CD14-positive monocyte (primary cell): Measurements from ENCODE around the gene UNC5CL. TPM values are rescaled to one million over a fixed set of nuclear protein-coding genes. Genes with fewer than 3 reads are reported as not detected.

Source experiments
- DNase-seq, 3 donors: peaks; one replicate each; pipeline ENCODE4 v3.0.0-alpha.2; 2011 to 2022
- H2AFZ ChIP-seq: 2 replicates; pipeline ENCODE4 v1.6.0; 2012; ENCODE audit warnings: mild to moderate bottlenecking, low read depth, low read length, inconsistent platforms; ENCODE audit not compliant: insufficient read depth, poor library complexity, severe bottlenecking
- H3K27ac ChIP-seq, 2 donors: 1 replicate in 1 of 2; 2 replicates in 1 of 2; pipeline ENCODE4 v1.5.1; 2012 to 2013; ENCODE audit warnings: low read length in 2 of 2, control low read depth in 1 of 2, inconsistent platforms in 1 of 2, low read depth in 1 of 2, mild to moderate bottlenecking in 1 of 2
- H3K27me3 ChIP-seq, 2 donors: one replicate each; pipeline versions ENCODE4 v1.6.0 to v1.6.1; 2011 to 2013; ENCODE audit warnings: low read length in 2 of 2; ENCODE audit not compliant: control insufficient read depth in 2 of 2, insufficient read depth in 2 of 2
- H3K36me3 ChIP-seq, 2 donors: replicated peaks in 1 of 2; 1 replicate in 1 of 2; 2 replicates in 1 of 2; pipeline versions ENCODE4 v1.5.1 to v1.6.1; 2012 to 2013; ENCODE audit warnings: low read length in 2 of 2, control low read depth in 1 of 2, inconsistent platforms in 1 of 2, mild to moderate bottlenecking in 1 of 2; ENCODE audit not compliant: insufficient read depth in 2 of 2, control insufficient read depth in 1 of 2
- H3K4me1 ChIP-seq, 2 donors: 1 replicate in 1 of 2; 2 replicates in 1 of 2; pipeline versions ENCODE4 v1.5.1 to v1.6.1; 2012 to 2013; ENCODE audit warnings: low read length in 2 of 2, control low read depth in 1 of 2, inconsistent platforms in 1 of 2, mild to moderate bottlenecking in 1 of 2, moderate library complexity in 1 of 2; ENCODE audit not compliant: insufficient read depth in 2 of 2, control insufficient read depth in 1 of 2
- H3K4me2 ChIP-seq: replicated peaks from 2 replicates; pipeline ENCODE3; 2012; ENCODE audit warnings: low read length, moderate library complexity, mild to moderate bottlenecking; ENCODE audit not compliant: poor library complexity, severe bottlenecking; ENCODE audit errors: extremely low read depth
- H3K4me3 ChIP-seq, 3 experiments: fragments of 200-600 bp in 1 of 3; sonication (generic) in 1 of 3; replicated peaks in 1 of 3; 1 replicate in 2 of 3; 2 replicates in 1 of 3; pipeline ENCODE4 v1.5.1; 2011 to 2013; ENCODE audit warnings: low read length in 3 of 3, mild to moderate bottlenecking in 3 of 3, control low read depth in 2 of 3, low read depth in 2 of 3, inconsistent platforms in 1 of 3, moderate library complexity in 1 of 3
- H3K79me2 ChIP-seq: 2 replicates; pipeline ENCODE4 v1.6.0; 2012; ENCODE audit warnings: mild to moderate bottlenecking, control low read depth, inconsistent platforms, low read length, moderate library complexity; ENCODE audit not compliant: insufficient read depth
- H3K9ac ChIP-seq: 2 replicates; pipeline ENCODE4 v1.6.0; 2017; ENCODE audit warnings: low read length, mild to moderate bottlenecking; ENCODE audit not compliant: insufficient read depth, poor library complexity, severe bottlenecking
- H3K9me3 ChIP-seq, 2 donors: replicated peaks in 1 of 2; 1 replicate in 1 of 2; 2 replicates in 1 of 2; pipeline versions ENCODE4 v1.5.1 to v1.6.1; 2012 to 2013; ENCODE audit warnings: low read length in 2 of 2, control low read depth in 1 of 2; ENCODE audit not compliant: control insufficient read depth in 1 of 2, insufficient read depth in 1 of 2
- H4K20me1 ChIP-seq: 2 replicates; pipeline ENCODE4 v1.6.0; 2012; ENCODE audit warnings: mild to moderate bottlenecking, low read length, control low read depth, moderate library complexity; ENCODE audit not compliant: insufficient read depth
- H3K27ac Mint-ChIP-seq, 7 donors: one replicate each; pipeline ENCODE4 v1.8.0; 2020; ENCODE audit warnings: mild to moderate bottlenecking in 7 of 7, mixed read lengths in 7 of 7, moderate library complexity in 6 of 7, inconsistent platforms in 2 of 7
- H3K27me3 Mint-ChIP-seq, 3 donors: one replicate each; pipeline ENCODE4 v1.8.0; 2021 to 2022; ENCODE audit warnings: low read depth in 3 of 3, mild to moderate bottlenecking in 3 of 3, mixed read lengths in 3 of 3, moderate library complexity in 3 of 3, inconsistent platforms in 1 of 3
- H3K36me3 Mint-ChIP-seq, 2 donors: one replicate each; pipeline ENCODE4 v1.8.0; 2020; ENCODE audit warnings: mixed read lengths in 2 of 2, inconsistent platforms in 1 of 2, mild to moderate bottlenecking in 1 of 2
- H3K4me1 Mint-ChIP-seq: one replicate; pipeline ENCODE4 v1.8.0; 2020; ENCODE audit warnings: mild to moderate bottlenecking, mixed read lengths
- H3K4me3 Mint-ChIP-seq, 2 donors: one replicate each; pipeline ENCODE4 v1.8.0; 2020; ENCODE audit warnings: mild to moderate bottlenecking in 2 of 2, mixed read lengths in 2 of 2, moderate library complexity in 1 of 2
- H3K9me3 Mint-ChIP-seq, 7 donors: one replicate each; pipeline ENCODE4 v1.8.0; 2020 to 2022; ENCODE audit warnings: mixed read lengths in 7 of 7, mild to moderate bottlenecking in 6 of 7, moderate library complexity in 6 of 7, inconsistent platforms in 2 of 7
- WGBS: methylation state at CpG from one replicate; pipeline ENCODE4 v1.1.5; 2013; ENCODE audit warnings: missing lambda C conversion rate; ENCODE audit not compliant: insufficient coverage; 5-methylcytosine and 5-hydroxymethylcytosine counted together
- intact Hi-C, 2 donors: fragments of 100-400 bp; cut with micrococcal nuclease; formaldehyde crosslinking; loops; one replicate each; pipeline versions ENCODE4 v1.15.0 to v1.15.1; 2023
- polyA plus RNA-seq, 3 donors: library from polyadenylated mRNA; depleted of rRNA in 1 of 3; unstranded in 2 of 3; stranded (reverse) in 1 of 3; fragments of 300-500 nt in 2 of 3; fragments of >200 nt in 1 of 3; fragmentation: Illumina TruSeq in 2 of 3; gene quantifications; 1 replicate in 2 of 3; 2 replicates in 1 of 3; pipeline ENCODE4 v1.2.3, GENCODE V29; 2012 to 2021
- TF ChIP-seq, protein P1 (sequence below): fragments of 200-600 bp; IDR thresholded peaks from one replicate; pipeline ENCODE4 v1.8.0; 2022; ENCODE audit warnings: antibody characterized with exemption, mild to moderate bottlenecking

Gene UNC5CL
- polyA plus RNA-seq, 3 donors = 0.09 to 2.3 TPM; not detected in 1

DNA sequence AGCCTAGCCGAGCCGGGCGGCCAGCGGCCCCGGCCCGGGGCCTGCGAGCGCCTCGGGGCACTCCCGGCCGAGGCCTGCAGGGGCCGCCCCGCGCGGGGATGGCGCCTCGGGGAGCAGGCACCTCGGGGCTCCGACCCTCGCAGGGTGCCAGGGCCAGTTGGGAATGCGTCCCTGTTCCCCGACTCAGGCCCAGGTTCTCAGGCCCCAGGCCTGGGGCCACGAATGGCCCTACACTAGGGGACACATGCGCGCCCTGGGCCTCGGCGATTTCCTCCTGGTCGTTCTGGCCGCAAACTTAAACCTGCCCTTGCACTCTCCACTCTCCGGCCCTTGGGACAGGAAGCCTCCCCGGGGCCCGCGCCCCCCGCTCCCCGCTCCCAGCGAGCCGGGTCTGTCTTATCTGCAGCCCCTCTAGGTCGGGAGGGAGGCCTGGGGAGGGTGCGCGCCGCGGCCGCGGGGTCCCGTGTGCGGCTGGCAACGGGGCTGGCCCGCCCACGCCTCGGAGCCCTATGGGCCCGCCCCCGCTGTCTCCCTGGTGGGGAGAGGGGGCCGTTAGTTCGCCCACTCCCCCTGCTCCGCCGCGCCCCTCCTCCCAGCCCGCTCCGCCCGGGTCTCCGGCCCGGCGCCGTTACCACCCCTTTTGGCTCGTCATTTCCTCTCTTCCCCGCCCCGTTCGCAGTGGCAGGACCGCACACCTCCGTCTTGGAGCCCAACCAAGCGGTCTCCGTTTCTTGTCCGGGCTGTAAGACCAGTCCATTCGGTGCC is 34.4 kb upstream of the UNC5CL start:
- Histone ChIP-seq H3K9me3 (no peaks in the 10 kb centered on the region), H3K4me3 (peak overlapping the region; percentile 80 to 88 (median 88)), H4K20me1 (peaks cover 24% of the 10 kb centered on the region), H2AFZ (peak overlapping the region; percentile 67), H3K9ac (peak overlapping the region; percentile 99), H3K79me2 (peaks cover 61% of the 10 kb centered on the region), H3K4me2 (peak overlapping the region; percentile 83), H3K27me3 (no peaks in the 10 kb centered on the region), H3K36me3 (peaks cover 4 to 22% of the 10 kb centered on the region in 2 donors), H3K4me1 (peaks cover 18 to 27% of the 10 kb centered on the region in 2 donors), H3K27ac (peak overlapping the region; percentile 96 to 98)
- peaks cover 19 to 20% of the 10 kb centered on the region in 2 donors for H3K36me3 Mint-ChIP-seq
- H3K4me3 Mint-ChIP-seq = peak overlapping the region; percentile 86 to 92
- intact Hi-C loops = loop anchor here (5.0 to 10.0 kb wide), 3 partner anchors 109 to 661 kb away; partner anchors contain the start of gene TFEB (in 1 of the 2)
- TF ChIP-seq, protein P1, sequence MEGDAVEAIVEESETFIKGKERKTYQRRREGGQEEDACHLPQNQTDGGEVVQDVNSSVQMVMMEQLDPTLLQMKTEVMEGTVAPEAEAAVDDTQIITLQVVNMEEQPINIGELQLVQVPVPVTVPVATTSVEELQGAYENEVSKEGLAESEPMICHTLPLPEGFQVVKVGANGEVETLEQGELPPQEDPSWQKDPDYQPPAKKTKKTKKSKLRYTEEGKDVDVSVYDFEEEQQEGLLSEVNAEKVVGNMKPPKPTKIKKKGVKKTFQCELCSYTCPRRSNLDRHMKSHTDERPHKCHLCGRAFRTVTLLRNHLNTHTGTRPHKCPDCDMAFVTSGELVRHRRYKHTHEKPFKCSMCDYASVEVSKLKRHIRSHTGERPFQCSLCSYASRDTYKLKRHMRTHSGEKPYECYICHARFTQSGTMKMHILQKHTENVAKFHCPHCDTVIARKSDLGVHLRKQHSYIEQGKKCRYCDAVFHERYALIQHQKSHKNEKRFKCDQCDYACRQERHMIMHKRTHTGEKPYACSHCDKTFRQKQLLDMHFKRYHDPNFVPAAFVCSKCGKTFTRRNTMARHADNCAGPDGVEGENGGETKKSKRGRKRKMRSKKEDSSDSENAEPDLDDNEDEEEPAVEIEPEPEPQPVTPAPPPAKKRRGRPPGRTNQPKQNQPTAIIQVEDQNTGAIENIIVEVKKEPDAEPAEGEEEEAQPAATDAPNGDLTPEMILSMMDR = peak; percentile 72
- peak; percentile 60 to 76 (median 67) for DNase-seq
- under 1% methylated on average over 72 of the region's 74 CpGs for WGBS
- H3K4me1 Mint-ChIP-seq = peaks cover 29% of the 10 kb centered on the region
- no peaks in the 10 kb centered on the region for H3K27me3 Mint-ChIP-seq
- no peaks in the 10 kb centered on the region for H3K9me3 Mint-ChIP-seq
- peak overlapping the region; percentile 94 to 99 (median 96) for H3K27ac Mint-ChIP-seq

DNA sequence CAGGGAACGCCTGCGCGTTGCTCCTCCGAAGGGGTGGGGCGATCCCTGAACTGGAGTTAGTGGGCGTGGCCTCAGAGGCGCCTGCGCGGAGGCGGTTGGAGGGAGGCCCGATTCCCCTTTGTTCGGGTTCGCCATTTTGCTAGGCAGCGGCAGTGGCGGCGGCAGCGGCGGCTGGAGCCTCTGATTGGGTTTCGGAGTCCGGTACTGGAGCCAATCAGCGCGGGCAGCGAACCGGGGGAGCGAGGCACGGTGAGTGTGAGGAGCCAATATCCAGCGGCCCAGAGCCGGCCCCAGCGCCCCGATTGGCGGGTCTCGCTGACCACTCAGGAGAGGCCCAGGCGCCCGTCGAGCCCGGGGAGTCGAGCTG is 33.8 kb upstream of the UNC5CL start, which contains the start of gene NFYA:
NFYA (plus strand) TSS at position 139 of the 367 bp plus-strand sequence. CDS start 6,116 bp downstream, outside the sequence.
- peak within 1 kb of the TSS; percentile 83 for H3K4me2 ChIP-seq
- no peaks in the 10 kb centered on the region for H3K9me3 ChIP-seq
- peak within 1 kb of the TSS; percentile 99 for H3K9ac ChIP-seq
- peak within 1 kb of the TSS; percentile 96 to 98 for H3K27ac ChIP-seq
- Mint-ChIP-seq H3K27ac (peak within 1 kb of the TSS; percentile 97 to 99 (median 98)), H3K27me3 (no peaks in the 10 kb centered on the region), H3K4me3 (peak within 1 kb of the TSS; percentile 92 to 93), H3K9me3 (no peaks in the 10 kb centered on the region), H3K4me1 (peaks cover 29% of the 10 kb centered on the region), H3K36me3 (peaks cover 24 to 26% of the 10 kb centered on the region in 2 donors)
- peaks cover 8 to 22% of the 10 kb centered on the region in 2 donors for H3K36me3 ChIP-seq
- 0% methylated on average over 36 of the region's 37 CpGs for WGBS
- H3K4me3 ChIP-seq = peak within 1 kb of the TSS; percentile 80 to 88 (median 88)
- DNase-seq = no peak
- TF ChIP-seq, protein P1 = no peak
- H3K27me3 ChIP-seq = no peaks in the 10 kb centered on the region
- peak within 1 kb of the TSS; percentile 82 for H2AFZ ChIP-seq
- H3K4me1 ChIP-seq = peaks cover 18 to 27% of the 10 kb centered on the region in 2 donors
- H4K20me1 ChIP-seq = peaks cover 18% of the 10 kb centered on the region
- H3K79me2 ChIP-seq = peaks cover 55% of the 10 kb centered on the region
- intact Hi-C loops = loop anchor here (5.0 to 10.0 kb wide), 3 partner anchors 109 to 662 kb away; partner anchors contain the start of gene TFEB (in 1 of the 2)
